ENCODE results near the gene VKORC1. TPM values are rescaled to one million over a fixed set of nuclear protein-coding genes. Genes with fewer than 3 reads are reported as not detected.

Gene VKORC1
- polyA plus RNA-seq, 2 of the 4 experiments (the other 2 are of a cell fraction) = 94.2 to 101 TPM

GRCh38 chr16:31106509-31107464 is 12.2 kb upstream of the VKORC1 start:
- ATAC-seq = no peak
- Histone ChIP-seq H3K9me3 (no peaks in the 10 kb centered on the region), H3K27ac (peak overlapping the region in 1 of 2 experiments; percentile 91; a peak in 1 of 6 replicates), H3K4me2 (no peak overlapping the region), H3K4me1 (peaks cover 15% of the 10 kb centered on the region), H3K4me3 (no peak overlapping the region)
- 93% methylated on average over 28 of the region's 28 CpGs for WGBS (ENCODE audit: missing lambda C conversion rate)
- no peak for DNase-seq (ENCODE audit: low read depth in 1 of 2, low spot score in 1 of 2)
- POLR2A ChIA-PET = interaction anchor here (1.3 kb wide), 1 partner anchor 11 kb away, joined by 4 read pairs; the partner anchor contains the start of gene KAT8
- no peak for FAIRE-seq
- CTCF ChIA-PET = interaction anchor here (0.7 to 1.6 kb wide), 3 partner anchors 11 to 36 kb away, joined by 3 to 9 read pairs (median 4); partner anchors contain the start of genes ZNF646 and ZNF668
- no peak for TF ChIP-seq EHF (CRISPR knock-in tag; IDR thresholded peaks at IDR 0.05)
- no peak for TF ChIP-seq GATA3 (IDR thresholded peaks at IDR 0.05; ENCODE audit: borderline replicate concordance)
- TF ChIP-seq REST (IDR thresholded peaks at IDR 0.05) = no peak
- no peak for TF ChIP-seq RFX5 (IDR thresholded peaks at IDR 0.05)
- TF ChIP-seq HOXA7 (CRISPR knock-in tag; IDR thresholded peaks at IDR 0.05) = no peak
- no peak for TF ChIP-seq HMGXB4 (CRISPR knock-in tag; IDR thresholded peaks at IDR 0.05; ENCODE audit: borderline replicate concordance)

- Histone ChIP-seq H3K4me2 (peak overlapping the region; percentile 98), H3K9me3 (no peaks in the 10 kb centered on the region), H3K4me3 (peak overlapping the region; percentile 30; the same call in 1 of the 3 replicates), H3K27ac (peak overlapping the region; percentile 91 to 96), H3K4me1 (peaks cover 15% of the 10 kb centered on the region)
- 0 out of 5 replicates have a peak, but pooled peaks of 1 of the 2 experiments have one; percentile 31 for TF ChIP-seq JUN (IDR thresholded peaks at IDR 0.05)
- TF ChIP-seq NPAS2 (CRISPR knock-in tag; IDR thresholded peaks at IDR 0.05; ENCODE audit: borderline replicate concordance) = peak; percentile 60; the same call in 1 of the 2 replicates
- TF ChIP-seq RNF2 (IDR thresholded peaks at IDR 0.05; ENCODE audit: borderline replicate concordance, low read depth) = no peak
- no peak for TF ChIP-seq RCOR1 (IDR thresholded peaks at IDR 0.05; ENCODE audit: low read depth, low read length)
- peak; percentile 60 for TF ChIP-seq CTCF (IDR thresholded peaks at IDR 0.05)
- peak; percentile 44; the same call in 1 of the 2 replicates for TF ChIP-seq ATOH8 (CRISPR knock-in tag; IDR thresholded peaks at IDR 0.05; ENCODE audit: low read depth)
- TF ChIP-seq SMC3 (IDR thresholded peaks at IDR 0.05) = peak; percentile 22; the same call in 1 of the 3 replicates
- TF ChIP-seq CBX8 (IDR thresholded peaks at IDR 0.05) = no peak
- no peak for TF ChIP-seq KDM1A (IDR thresholded peaks at IDR 0.05; ENCODE audit: low read depth)
- no peak for TF ChIP-seq TP53 (CRISPR knock-in tag; IDR thresholded peaks at IDR 0.05)
- peak; percentile 67; the same call in 1 of the 2 replicates for TF ChIP-seq E2F6 (IDR thresholded peaks at IDR 0.05; ENCODE audit: borderline replicate concordance, low read depth)
- TF ChIP-seq MAX (IDR thresholded peaks at IDR 0.05) = peak; percentile 90
- TF ChIP-seq POLR2A (IDR thresholded peaks at IDR 0.05; ENCODE audit: low read length) = peak; percentile 36
- TF ChIP-seq MYC (IDR thresholded peaks at IDR 0.05; ENCODE audit: borderline replicate concordance, low read length) = peak; percentile 67; the same call in 1 of the 2 replicates
- peak; percentile 22; the same call in 1 of the 2 replicates for TF ChIP-seq USF2 (IDR thresholded peaks at IDR 0.05)
- TF ChIP-seq RAD21 (conservative IDR thresholded peaks at IDR 0.05 in 1 of 2, IDR thresholded peaks at IDR 0.05 in 1 of 2) = peak; percentile 36 to 43; a peak in 4 of 5 replicates
- peak; percentile 69 to 70 for ATAC-seq
- ChIA-PET CTCF (no interaction called here), POLR2A (no interaction called here)
- FAIRE-seq = no peak
- 10% methylated on average over 31 of the region's 33 CpGs for WGBS (ENCODE audit: missing lambda C conversion rate)
- peak; percentile 69 to 82 for DNase-seq (ENCODE audit: low read depth in 1 of 2, low spot score in 1 of 2)
Observed at GRCh38 chr16:31105677-31106213, 11.1 kb upstream of the VKORC1 start.
